IMR-90 (cell line): ENCODE results near the gene ZMIZ1. TPM values are rescaled to one million over a fixed set of nuclear protein-coding genes. Genes with fewer than 3 reads are reported as not detected.

Experiments used
- ATAC-seq: fragments of 200-7000 bp; cut with Tn5 transposase; 2 replicates; pipeline ENCODE4 v1.9.1; 2020; ENCODE audit warnings: low read depth, mild to moderate bottlenecking, moderate library complexity
- BruUV-seq: library from RNA; stranded (reverse); fragments of 400-500 nt; replicated peaks from 2 replicates; lab custom pipeline; 2021; lab: Mats Ljungman, UMichigan
- CTCF ChIA-PET: fragments of 300-600 bp; formaldehyde crosslinking; extraction: SDS; loops from one replicate; lab custom pipeline; 2021; ENCODE audit warnings: antibody characterized with exemption; lab: Yijun Ruan, JAX
- POLR2A ChIA-PET: fragments of 300-600 bp; sonication (Branson Sonifier 250); formaldehyde crosslinking; loops from one replicate; lab custom pipeline; 2022; ENCODE audit warnings: antibody characterized with exemption; ENCODE audit not compliant: unreplicated experiment; lab: Charles Lee
- DNase-seq: peaks from one replicate; pipeline ENCODE4 v3.0.0; 2013
- H2AFZ ChIP-seq: replicated peaks from 2 replicates; pipeline ENCODE3; 2013; ENCODE audit warnings: low read length, mild to moderate bottlenecking; ENCODE audit not compliant: poor library complexity
- H2AK5ac ChIP-seq: 2 replicates; pipeline ENCODE4 v1.6.1; 2013; ENCODE audit warnings: low read depth, low read length, inconsistent platforms
- H2AK9ac ChIP-seq: replicated peaks from 2 replicates; pipeline ENCODE3; 2013; ENCODE audit warnings: mild to moderate bottlenecking, low read depth, low read length, moderate library complexity; ENCODE audit not compliant: poor library complexity
- H2BK120ac ChIP-seq: 2 replicates; pipeline ENCODE4 v1.6.1; 2013; ENCODE audit warnings: low read depth, low read length, inconsistent platforms
- H2BK15ac ChIP-seq: 3 replicates; pipeline ENCODE4 v1.6.1; 2013; ENCODE audit warnings: low read depth, low read length, inconsistent platforms
- H2BK20ac ChIP-seq: 2 replicates; pipeline ENCODE4 v1.6.1; 2013; ENCODE audit warnings: low read depth, mild to moderate bottlenecking, inconsistent platforms, low read length, moderate library complexity
- H2BK5ac ChIP-seq: 2 replicates; pipeline ENCODE4 v1.6.1; 2013; ENCODE audit warnings: mild to moderate bottlenecking, low read depth, low read length, inconsistent platforms; ENCODE audit not compliant: poor library complexity, severe bottlenecking
- H3K14ac ChIP-seq: replicated peaks from 2 replicates; pipeline ENCODE4 v1.6.1; 2013; ENCODE audit warnings: low read depth, low read length, inconsistent platforms
- H3K18ac ChIP-seq: 2 replicates; pipeline ENCODE4 v1.6.1; 2013; ENCODE audit warnings: low read depth, low read length, control low read depth
- H3K23ac ChIP-seq: 2 replicates; pipeline ENCODE4 v1.6.1; 2013; ENCODE audit warnings: low read depth, low read length, inconsistent platforms
- H3K27ac ChIP-seq: 2 replicates; pipeline ENCODE4 v1.5.1; 2013; ENCODE audit warnings: mild to moderate bottlenecking, control low read depth, low read length; ENCODE audit not compliant: insufficient read depth
- H3K27me3 ChIP-seq: 2 replicates; pipeline ENCODE4 v1.6.1; 2013; ENCODE audit warnings: low read length; ENCODE audit not compliant: control insufficient read depth, insufficient read depth
- H3K36me3 ChIP-seq: 2 replicates; pipeline ENCODE4 v1.6.1; 2013; ENCODE audit warnings: low read length, mixed read lengths; ENCODE audit not compliant: control insufficient read depth, insufficient read depth
- H3K4ac ChIP-seq: 2 replicates; pipeline ENCODE4 v1.6.1; 2013; ENCODE audit warnings: low read depth, low read length, inconsistent platforms
- H3K4me1 ChIP-seq: 2 replicates; pipeline ENCODE4 v1.6.1; 2013; ENCODE audit warnings: low read length, mixed read lengths; ENCODE audit not compliant: control insufficient read depth, insufficient read depth
- H3K4me2 ChIP-seq: 2 replicates; pipeline ENCODE4 v1.6.1; 2013; ENCODE audit warnings: low read depth, mild to moderate bottlenecking, control low read depth, low read length, moderate library complexity
- H3K4me3 ChIP-seq: 2 replicates; pipeline ENCODE4 v1.5.1; 2013; ENCODE audit warnings: low read depth, mild to moderate bottlenecking, control low read depth, low read length, moderate library complexity; ENCODE audit not compliant: insufficient read depth
- H3K56ac ChIP-seq: 2 replicates; pipeline ENCODE4 v1.6.1; 2013; ENCODE audit warnings: low read length, inconsistent platforms; ENCODE audit not compliant: insufficient read depth; ENCODE audit errors: extremely low read depth
- H3K79me1 ChIP-seq, 2 experiments: 2 replicates each; pipeline ENCODE4 v1.6.1; 2013; ENCODE audit warnings: low read length in 2 of 2, inconsistent platforms in 1 of 2, low read depth in 1 of 2
- H3K9ac ChIP-seq: 2 replicates; pipeline ENCODE4 v1.6.1; 2013; ENCODE audit warnings: low read depth, low read length, control low read depth
- H3K9me1 ChIP-seq: 2 replicates; pipeline ENCODE4 v1.6.1; 2013; ENCODE audit warnings: low read length, inconsistent platforms; ENCODE audit not compliant: insufficient read depth
- H3K9me3 ChIP-seq: 2 replicates; pipeline ENCODE4 v1.6.1; 2013; ENCODE audit warnings: low read length; ENCODE audit not compliant: control insufficient read depth, insufficient read depth
- H4K20me1 ChIP-seq: 2 replicates; pipeline ENCODE4 v1.6.1; 2013; ENCODE audit warnings: low read length, inconsistent platforms; ENCODE audit not compliant: insufficient read depth
- H4K5ac ChIP-seq: 2 replicates; pipeline ENCODE4 v1.6.1; 2013; ENCODE audit warnings: mild to moderate bottlenecking, low read depth, low read length, control low read depth
- H4K8ac ChIP-seq, 2 experiments: 2 replicates each; pipeline ENCODE4 v1.6.1; 2013; ENCODE audit warnings: low read depth in 2 of 2, low read length in 2 of 2, control low read depth in 1 of 2, inconsistent platforms in 1 of 2
- H4K91ac ChIP-seq: 2 replicates; pipeline ENCODE4 v1.6.1; 2013; ENCODE audit warnings: low read depth, low read length, inconsistent platforms; ENCODE audit not compliant: insufficient read depth
- BHLHE40 ChIP-seq: fragments of 150-350 bp; IDR thresholded peaks from 2 replicates; pipeline ENCODE4 v1.6.1; 2016; ENCODE audit warnings: mild to moderate bottlenecking, low read depth, low read length
- MAFK ChIP-seq: IDR thresholded peaks from 2 replicates; pipeline ENCODE4 v1.6.1; 2012; ENCODE audit warnings: low read depth, low read length, improper control_type of control experiment
- RFX5 ChIP-seq: IDR thresholded peaks from 2 replicates; pipeline ENCODE4 v1.8.0; 2012; ENCODE audit warnings: low read depth, mild to moderate bottlenecking, low read length, moderate library complexity
- SMC3 ChIP-seq: fragments of 150-350 bp; IDR thresholded peaks from 2 replicates; pipeline ENCODE4 v1.6.1; 2016; ENCODE audit warnings: low read depth, mild to moderate bottlenecking, antibody characterized with exemption, low read length, moderate library complexity
- WGBS, 2 experiments: methylation state at CpG; one replicate each; pipeline versions ENCODE4 v1.1.5 to v1.1.7; 2013; ENCODE audit warnings: missing lambda C conversion rate in 2 of 2; ENCODE audit not compliant: insufficient read length in 1 of 2; ENCODE audit errors: extremely low coverage in 2 of 2; 5-methylcytosine and 5-hydroxymethylcytosine counted together
- dilution Hi-C: fragments of 300-500 bp; cut with HindIII; formaldehyde crosslinking; loops from one replicate; pipeline ENCODE4 v1.14.3; 2018; ENCODE audit warnings: low sequenced_read_pairs; ENCODE audit not compliant: unreplicated experiment
- in situ Hi-C: fragments of 300-500 bp; cut with MboI; formaldehyde crosslinking; loops from 3 replicates; pipeline ENCODE4 v1.14.3; 2019; ENCODE audit warnings: low sequenced_read_pairs, inconsistent platforms, mixed read lengths
- intact Hi-C: fragments of 100-400 bp; cut with micrococcal nuclease; formaldehyde crosslinking; loops from 2 replicates; pipeline ENCODE4 v1.10.0; 2022
- polyA plus RNA-seq, 3 experiments: library from polyadenylated mRNA; depleted of rRNA; stranded (reverse); fragments of >200 nt; gene quantifications; 2 replicates each; pipeline ENCODE4 v1.2.3, GENCODE V29; 2012; ENCODE audit warnings: low replicate concordance in 1 of 3
- total RNA-seq: library from RNA; depleted of rRNA; stranded (reverse); fragments of >200 nt; gene quantifications from 2 replicates; pipeline ENCODE4 v1.2.3, GENCODE V29; 2012
- TF ChIP-seq, protein P1 (sequence below): fragments of 150-350 bp; IDR thresholded peaks from 2 replicates; pipeline ENCODE4 v1.6.1; 2017; ENCODE audit warnings: mild to moderate bottlenecking, antibody characterized with exemption, low read length, low read depth

ZMIZ1 gene
- total and polyA plus RNA-seq, 2 of the 4 experiments (the other 2 are of a cell fraction), result 6.6 to 48.7 TPM

DNA sequence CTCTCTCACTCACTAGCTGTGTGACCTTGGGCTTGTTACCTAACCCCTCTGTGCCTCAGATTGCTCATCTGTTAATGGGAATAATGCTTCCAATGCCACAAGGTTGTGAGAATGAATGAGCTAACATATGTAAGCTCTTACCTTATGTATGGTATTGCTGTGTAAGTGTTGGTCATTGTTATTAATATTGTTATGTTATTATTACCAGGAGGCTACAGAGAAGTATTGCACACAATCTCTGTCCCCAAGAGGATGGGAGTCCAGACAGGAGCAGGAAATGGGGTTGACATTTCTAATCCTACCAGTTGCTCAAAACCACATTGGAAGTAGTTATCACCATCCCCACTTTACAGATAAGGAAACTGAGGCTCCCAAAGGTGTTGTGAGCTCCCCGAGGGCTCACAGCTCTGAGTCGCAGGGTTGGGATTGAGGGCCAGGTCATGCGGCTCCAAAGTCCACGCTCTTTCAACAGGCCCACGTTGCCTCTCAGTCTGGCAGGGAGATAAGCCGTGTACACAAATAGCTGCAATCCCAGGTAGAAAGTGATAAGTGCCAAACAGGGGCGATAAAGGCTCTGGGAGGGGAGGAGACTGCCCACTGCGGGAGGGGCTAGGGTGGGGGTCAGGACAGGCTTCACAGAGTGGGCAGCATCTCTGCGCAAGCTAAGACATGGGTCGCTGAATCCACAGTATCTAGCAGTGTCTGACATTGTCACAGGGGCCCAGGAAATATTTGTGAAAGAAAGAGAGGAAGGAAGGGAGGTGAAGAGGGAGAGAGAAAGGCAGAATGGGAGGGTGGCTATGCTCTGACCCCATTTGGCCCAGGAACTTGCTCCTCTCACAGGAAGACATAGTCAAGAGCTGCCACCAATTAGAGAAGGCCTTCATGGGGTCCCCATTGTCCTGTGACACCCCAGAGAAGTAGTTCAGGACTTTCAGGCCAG lies 9.6 kb upstream of the ZMIZ1 start:
- no peak overlapping the region for H3K4ac ChIP-seq
- no peak overlapping the region for H3K14ac ChIP-seq
- H3K27ac ChIP-seq, result no peak overlapping the region
- no peak overlapping the region for H2BK20ac ChIP-seq
- no peak overlapping the region for H3K23ac ChIP-seq
- no peak overlapping the region for H2BK5ac ChIP-seq
- H3K4me2 ChIP-seq, result no peak overlapping the region
- no peak for ATAC-seq
- H3K9ac ChIP-seq, result no peak overlapping the region
- no peaks in the 10 kb centered on the region for H3K79me1 ChIP-seq
- no peaks in the 10 kb centered on the region for H3K9me3 ChIP-seq
- no peak overlapping the region for H2BK15ac ChIP-seq
- no peak overlapping the region for H3K18ac ChIP-seq
- dilution Hi-C loops (no loop called here), in situ Hi-C loops (no loop called here), intact Hi-C loops (no loop called here)
- TF ChIP-seq RFX5, result no peak
- no peak for TF ChIP-seq SMC3
- no peak for TF ChIP-seq MAFK
- no peak for TF ChIP-seq BHLHE40
- TF ChIP-seq, protein P1, sequence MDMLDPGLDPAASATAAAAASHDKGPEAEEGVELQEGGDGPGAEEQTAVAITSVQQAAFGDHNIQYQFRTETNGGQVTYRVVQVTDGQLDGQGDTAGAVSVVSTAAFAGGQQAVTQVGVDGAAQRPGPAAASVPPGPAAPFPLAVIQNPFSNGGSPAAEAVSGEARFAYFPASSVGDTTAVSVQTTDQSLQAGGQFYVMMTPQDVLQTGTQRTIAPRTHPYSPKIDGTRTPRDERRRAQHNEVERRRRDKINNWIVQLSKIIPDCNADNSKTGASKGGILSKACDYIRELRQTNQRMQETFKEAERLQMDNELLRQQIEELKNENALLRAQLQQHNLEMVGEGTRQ, result no peak
- no peak overlapping the region for H3K4me3 ChIP-seq
- no peak overlapping the region for H2BK120ac ChIP-seq
- no TSS peak for BruUV-seq
- H3K36me3 ChIP-seq, result no peaks in the 10 kb centered on the region
- H4K5ac ChIP-seq, result no peak overlapping the region
- no peak overlapping the region for H3K56ac ChIP-seq
- ChIA-PET POLR2A (no interaction called here), CTCF (no interaction called here)
- no peaks in the 10 kb centered on the region for H4K20me1 ChIP-seq
- no peak overlapping the region for H2AFZ ChIP-seq
- no peak overlapping the region for H2AK5ac ChIP-seq
- H2AK9ac ChIP-seq, result no peak overlapping the region
- no peaks in the 10 kb centered on the region for H3K9me1 ChIP-seq
- no peak for DNase-seq
- no peak overlapping the region for H4K91ac ChIP-seq
- H3K4me1 ChIP-seq, result no peaks in the 10 kb centered on the region
- peaks cover 18% of the 10 kb centered on the region for H3K27me3 ChIP-seq
- 80% methylated on average over 8 of the region's 10 CpGs; no CpG with 5 or more reads in 1 of the 2 experiments for WGBS, 2 experiments
- H4K8ac ChIP-seq, result no peak overlapping the region
